MCF 10A (cell line): ENCODE data around the gene DGKD. TPM values are rescaled to one million over a fixed set of nuclear protein-coding genes. Genes with fewer than 3 reads are reported as not detected.

Experiments
- BruUV-seq: library from RNA; stranded (reverse); fragments of 400-500 nt; replicated peaks from 2 replicates; lab custom pipeline; 2021; lab: Mats Ljungman, UMichigan
- CTCF ChIA-PET: fragments of 300-600 bp; sonication (Branson Sonifier 250); formaldehyde crosslinking; extraction: SDS; loops from one replicate; lab custom pipeline; 2021; ENCODE audit warnings: antibody characterized with exemption, inconsistent platforms; lab: Yijun Ruan, JAX
- POLR2A ChIA-PET: fragments of 300-600, 350-650 bp; sonication (Branson Sonifier 250); formaldehyde crosslinking; extraction: SDS; loops from one replicate; lab custom pipeline; 2020; ENCODE audit warnings: antibody characterized with exemption, inconsistent platforms; lab: Yijun Ruan, JAX
- DNase-seq: peaks from one replicate; pipeline ENCODE4 v3.0.0-alpha.2; 2018; ENCODE audit not compliant: unreplicated experiment
- H3K27ac Mint-ChIP-seq: one replicate; pipeline ENCODE4 v1.8.0; 2022; ENCODE audit warnings: mild to moderate bottlenecking, low read depth, mixed read lengths; ENCODE audit not compliant: unreplicated experiment
- H3K27me3 Mint-ChIP-seq: one replicate; pipeline ENCODE4 v1.8.0; 2022; ENCODE audit warnings: mixed read lengths; ENCODE audit not compliant: insufficient read depth, unreplicated experiment
- H3K36me3 Mint-ChIP-seq: one replicate; pipeline ENCODE4 v1.8.0; 2022; ENCODE audit warnings: mild to moderate bottlenecking, moderate library complexity, mixed read lengths; ENCODE audit not compliant: insufficient read depth, unreplicated experiment
- H3K4me1 Mint-ChIP-seq: one replicate; pipeline ENCODE4 v1.8.0; 2022; ENCODE audit warnings: mixed read lengths; ENCODE audit not compliant: insufficient read depth, unreplicated experiment
- H3K4me3 Mint-ChIP-seq: one replicate; pipeline ENCODE4 v1.8.0; 2022; ENCODE audit warnings: mild to moderate bottlenecking, moderate library complexity, mixed read lengths; ENCODE audit not compliant: unreplicated experiment
- H3K9me3 Mint-ChIP-seq: one replicate; pipeline ENCODE4 v1.8.0; 2022; ENCODE audit warnings: mixed read lengths; ENCODE audit not compliant: unreplicated experiment
- CTCF ChIP-seq: fragments of 200-600 bp; IDR thresholded peaks from one replicate; pipeline ENCODE4 v1.8.0; 2022; ENCODE audit warnings: antibody characterized with exemption, mild to moderate bottlenecking; ENCODE audit not compliant: unreplicated experiment
- intact Hi-C: fragments of 100-400 bp; cut with micrococcal nuclease; formaldehyde crosslinking; loops from 2 replicates; pipeline ENCODE4 v1.14.1; 2022
- total RNA-seq: library from RNA; stranded (reverse); gene quantifications from 2 replicates; pipeline ENCODE4 v1.2.3, GENCODE V29; 2022

Gene DGKD
- total RNA-seq, 1 experiment from 2014 or later = 59.1 TPM

GRCh38 chr2:233354971-233355574 lies 779 bp downstream of the DGKD start:
- ChIA-PET CTCF (interaction anchor here (0.6 to 1.5 kb wide), 5 partner anchors 7 to 77 kb away, joined by 3 to 5 read pairs (median 3); no protein-coding TSS in a partner anchor), POLR2A (interaction anchor here (0.6 to 2.0 kb wide), 5 partner anchors 11 to 103 kb away, joined by 3 to 8 read pairs (median 6); no protein-coding TSS in a partner anchor)
- Mint-ChIP-seq H3K4me1 (peaks cover 58% of the 10 kb centered on the region), H3K9me3 (no peaks in the 10 kb centered on the region), H3K36me3 (peaks cover 6% of the 10 kb centered on the region), H3K27ac (no peak overlapping the region), H3K4me3 (peak overlapping the region; percentile 75), H3K27me3 (no peaks in the 10 kb centered on the region)
- BruUV-seq = no TSS peak
- DNase-seq = peak; percentile 22
- intact Hi-C loops = loop anchor here (5.0 kb wide), 1 partner anchor 63 kb away; no protein-coding TSS in a partner anchor
- TF ChIP-seq CTCF = no peak

GRCh38 chr2:233355916-233356315 lies 1.6 kb downstream of the DGKD start:
- H3K27me3 Mint-ChIP-seq = no peaks in the 10 kb centered on the region
- no peaks in the 10 kb centered on the region for H3K9me3 Mint-ChIP-seq
- BruUV-seq = TSS peak; percentile 36
- H3K27ac Mint-ChIP-seq = no peak overlapping the region
- no peak for DNase-seq
- ChIA-PET CTCF (interaction anchor here (0.6 to 1.4 kb wide), 3 partner anchors 66 to 609 kb away, joined by 3 to 4 read pairs (median 3); no protein-coding TSS in a partner anchor), POLR2A (interaction anchor here (0.7 to 2.0 kb wide), 5 partner anchors 10 to 355 kb away, joined by 3 to 8 read pairs (median 6); no protein-coding TSS in a partner anchor)
- TF ChIP-seq CTCF = no peak
- H3K4me1 Mint-ChIP-seq = peaks cover 50% of the 10 kb centered on the region
- intact Hi-C loops = no loop called here
- peak overlapping the region; percentile 75 for H3K4me3 Mint-ChIP-seq
- peaks cover 6% of the 10 kb centered on the region for H3K36me3 Mint-ChIP-seq

GRCh38 chr2:233356546-233357308 lies 2.4 kb downstream of the DGKD start:
- TF ChIP-seq CTCF = no peak
- Mint-ChIP-seq H3K27me3 (no peaks in the 10 kb centered on the region), H3K4me3 (peak overlapping the region; percentile 75), H3K4me1 (peaks cover 43% of the 10 kb centered on the region), H3K9me3 (no peaks in the 10 kb centered on the region), H3K36me3 (peaks cover 13% of the 10 kb centered on the region), H3K27ac (no peak overlapping the region)
- TSS peak; percentile 93 for BruUV-seq
- ChIA-PET CTCF (interaction anchor here (0.6 to 1.4 kb wide), 6 partner anchors 60 to 610 kb away, joined by 3 to 4 read pairs (median 4); no protein-coding TSS in a partner anchor), POLR2A (interaction anchor here (0.5 to 2.0 kb wide), 9 partner anchors 9 to 1664 kb away, joined by 3 to 8 read pairs (median 3); no protein-coding TSS in a partner anchor)
- peak; percentile 22 for DNase-seq
- intact Hi-C loops = no loop called here

GRCh38 chr2:233358335-233358734 lies 4.0 kb downstream of the DGKD start:
- intact Hi-C loops = no loop called here
- H3K4me1 Mint-ChIP-seq = peaks cover 33% of the 10 kb centered on the region
- H3K9me3 Mint-ChIP-seq = no peaks in the 10 kb centered on the region
- CTCF ChIA-PET = interaction anchor here (0.9 kb wide), 1 partner anchor 45 kb away, joined by 4 read pairs; no protein-coding TSS in a partner anchor
- H3K27ac Mint-ChIP-seq = no peak overlapping the region
- no TSS peak for BruUV-seq
- H3K27me3 Mint-ChIP-seq = no peaks in the 10 kb centered on the region
- no peak overlapping the region for H3K4me3 Mint-ChIP-seq
- H3K36me3 Mint-ChIP-seq = peaks cover 18% of the 10 kb centered on the region
- POLR2A ChIA-PET = interaction anchor here (1.3 to 1.4 kb wide), 2 partner anchors 25 to 28 kb away, joined by 3 to 4 read pairs; no protein-coding TSS in a partner anchor
- no peak for TF ChIP-seq CTCF
- DNase-seq = no peak
